Medulla oblongata (tissue), 1 donor: ENCODE results near the gene BRPF3.

Experiments
- DNase-seq: peaks from one replicate; pipeline ENCODE4 v3.0.0-alpha.2; 2015; ENCODE audit errors: extremely low spot score

The BRPF3 gene

GRCh38 chr6:36229223-36229622, 32.7 kb downstream of the BRPF3 start:
- DNase-seq: no peak

- no peak for DNase-seq
Measured at GRCh38 chr6:36230371-36230770, 33.8 kb downstream of the BRPF3 start.

DNA sequence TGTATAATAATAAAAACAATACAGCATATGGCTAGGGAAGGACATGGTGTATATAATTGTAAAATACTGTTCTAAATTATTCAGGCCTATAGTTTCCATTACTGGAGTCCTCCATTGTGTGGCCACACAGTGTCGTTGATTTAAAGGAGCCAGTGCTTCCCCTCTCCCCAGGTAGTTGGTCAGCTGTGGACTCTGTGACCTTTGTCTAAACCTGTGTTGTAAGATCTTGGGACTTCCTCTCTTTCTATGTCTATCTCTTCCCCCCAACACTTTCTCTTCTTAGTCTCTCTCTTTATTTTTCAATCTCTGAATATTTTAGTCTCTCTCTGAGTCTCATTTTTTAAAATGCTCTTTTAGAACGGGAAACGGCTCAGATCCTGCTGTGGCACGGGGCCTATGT, 35.6 kb downstream of the BRPF3 start:
- no peak for DNase-seq

- no peak for DNase-seq
Measured at GRCh38 chr6:36235309-36235708, 38.8 kb downstream of the BRPF3 start.

DNA sequence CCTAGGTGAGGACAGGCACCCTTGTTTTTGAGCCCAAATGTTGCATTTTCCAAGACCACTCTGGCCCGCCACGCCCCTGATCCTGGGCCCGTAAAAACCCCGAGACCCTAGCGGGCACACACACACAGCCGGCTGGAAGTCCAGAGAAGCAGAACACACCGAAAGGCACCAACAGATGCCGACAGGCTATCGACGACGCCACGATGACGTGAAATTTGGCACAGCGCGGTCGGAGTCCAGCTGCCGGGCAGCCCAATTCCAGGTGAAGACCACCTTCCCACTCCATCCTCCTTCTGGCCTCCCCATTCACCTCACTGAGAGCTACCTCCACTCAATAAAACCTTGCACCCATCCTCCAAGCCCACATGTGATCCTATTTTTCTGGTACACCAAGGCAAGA, 39.3 kb downstream of the BRPF3 start:
- no peak for DNase-seq

DNA sequence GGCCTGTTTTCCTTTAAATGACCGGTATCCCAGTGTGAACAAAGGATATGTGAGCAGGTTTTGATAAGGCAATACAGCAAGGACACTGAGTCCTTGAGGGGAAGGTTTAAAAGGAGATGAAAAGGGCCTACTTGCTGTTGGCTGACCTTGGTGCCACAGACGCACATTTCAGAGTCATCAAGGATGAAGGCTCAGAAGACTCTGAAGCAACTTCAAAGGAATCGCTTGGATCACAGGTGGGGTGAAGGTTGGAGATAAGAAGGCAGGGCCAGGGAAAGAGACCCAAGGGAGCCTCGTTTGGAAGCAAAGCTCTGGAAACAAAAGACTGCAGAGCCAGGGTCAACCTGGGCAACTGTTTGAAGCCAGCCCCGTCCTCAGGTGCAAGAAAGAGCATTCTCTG, 43.2 kb downstream of the BRPF3 start:
- no peak for DNase-seq

DNA sequence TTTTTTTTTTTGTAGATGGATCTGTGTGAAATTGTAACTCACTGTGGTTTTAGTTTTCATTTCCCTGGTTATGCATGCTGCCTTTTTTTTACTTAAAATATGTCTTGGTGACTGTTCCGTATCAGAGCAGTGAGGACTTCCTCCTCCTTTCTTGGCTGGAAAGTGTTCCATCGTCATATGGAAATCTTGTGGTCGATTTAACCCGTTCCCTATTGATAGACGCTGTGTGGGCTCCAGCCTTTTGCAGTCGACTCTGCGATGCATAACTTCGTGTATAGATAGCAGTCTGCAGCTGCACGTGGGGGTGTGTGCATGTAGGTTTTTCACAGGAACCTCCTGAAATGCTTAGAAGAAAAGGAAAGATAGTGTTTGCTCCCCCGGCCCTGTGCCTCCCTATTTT, 45.2 kb downstream of the BRPF3 start:
- no peak for DNase-seq

- DNase-seq: no peak
Measured at GRCh38 chr6:36242161-36242560, 45.6 kb downstream of the BRPF3 start.

- DNase-seq: no peak
Measured at GRCh38 chr6:36242626-36243025, 46.1 kb downstream of the BRPF3 start.

GRCh38 chr6:36243562-36244212, 47.1 kb downstream of the BRPF3 start:
- no peak for DNase-seq

- DNase-seq: no peak
Measured at GRCh38 chr6:36244641-36245280, 48.2 kb downstream of the BRPF3 start.

DNA sequence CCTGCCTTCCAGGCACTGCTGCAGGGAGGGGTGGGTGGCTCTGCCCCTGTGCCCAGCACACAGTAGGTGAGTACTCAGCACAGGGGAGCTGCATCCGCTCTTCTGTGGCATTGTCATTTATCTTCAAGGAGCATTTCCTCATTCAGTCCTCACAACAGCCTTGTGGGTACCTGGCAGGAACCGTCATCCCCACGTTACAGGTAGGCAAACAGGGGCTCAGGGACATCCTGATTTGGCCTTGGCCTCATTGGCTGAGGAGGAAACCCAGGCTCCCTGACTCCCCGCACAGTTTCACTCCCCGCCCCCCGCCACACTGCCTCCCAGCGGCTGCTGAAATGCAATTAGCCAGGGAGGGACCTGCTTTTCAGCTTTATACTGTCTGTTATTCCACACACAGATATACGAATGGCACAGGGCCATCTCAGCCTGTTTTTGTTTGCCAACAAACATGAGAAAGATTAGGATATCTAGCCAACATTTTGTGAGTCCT, 49.1 kb downstream of the BRPF3 start:
- DNase-seq: no peak

DNA sequence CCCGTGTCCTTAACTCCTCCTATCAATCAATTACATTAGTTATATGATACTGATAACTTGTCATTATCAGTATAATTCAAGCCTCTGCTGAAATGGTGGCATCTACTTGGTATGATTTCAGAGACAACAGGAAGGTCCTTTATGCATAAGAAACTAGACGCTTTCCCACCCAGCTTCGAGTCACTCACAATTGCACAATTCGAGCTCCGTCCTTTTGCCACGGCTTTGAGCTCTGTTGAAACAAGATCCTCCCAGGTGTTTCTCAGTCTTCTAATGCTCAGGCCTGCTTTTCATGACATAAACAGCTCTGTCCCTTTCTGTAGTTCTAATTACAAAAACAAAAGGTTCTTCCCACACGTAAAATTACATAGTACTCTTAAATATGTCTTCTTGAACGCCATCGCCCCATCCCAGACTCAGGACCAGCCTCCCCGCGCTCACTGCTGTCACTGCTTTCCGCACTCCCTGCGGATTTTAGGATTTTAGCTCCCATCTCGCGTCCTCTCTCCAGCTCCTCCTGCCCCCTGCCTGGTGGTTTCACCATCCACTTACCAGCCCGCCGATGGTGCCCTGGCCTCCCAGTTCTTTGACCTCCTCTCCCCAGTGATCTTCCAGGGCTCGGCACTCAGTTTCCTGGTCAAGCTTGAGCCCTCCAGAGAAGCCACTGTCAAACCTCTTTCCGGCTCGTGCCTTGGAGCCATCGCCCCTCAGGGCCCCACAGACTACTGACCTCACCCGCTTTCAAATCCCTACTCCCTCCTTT, 50.1 kb downstream of the BRPF3 start:
- DNase-seq: no peak

- DNase-seq: no peak
Measured at GRCh38 chr6:36247693-36248092, 51.1 kb downstream of the BRPF3 start.

GRCh38 chr6:36248980-36249379, 52.4 kb downstream of the BRPF3 start:
- DNase-seq: no peak

DNA sequence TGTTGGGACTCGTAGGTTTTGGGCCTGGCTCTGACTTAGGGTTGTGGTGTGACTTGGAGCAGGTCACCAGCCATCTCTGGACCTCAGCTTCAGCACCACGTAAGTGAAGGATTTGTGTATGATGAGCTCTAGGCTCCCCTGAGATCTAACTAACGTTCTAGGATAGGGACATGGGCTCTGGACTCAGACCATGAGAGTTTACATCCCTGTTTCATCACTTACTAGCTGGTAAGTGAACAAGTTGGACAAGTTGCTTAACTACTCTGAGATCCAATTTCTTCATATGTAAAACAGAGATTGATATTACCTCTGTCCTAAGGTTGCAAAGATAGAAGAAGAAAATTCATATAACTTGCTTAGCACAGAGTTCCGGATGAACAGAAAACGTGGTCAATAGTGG, 53.0 kb downstream of the BRPF3 start:
- DNase-seq: no peak

GRCh38 chr6:36252005-36252404, 55.5 kb downstream of the BRPF3 start:
- DNase-seq: no peak

DNA sequence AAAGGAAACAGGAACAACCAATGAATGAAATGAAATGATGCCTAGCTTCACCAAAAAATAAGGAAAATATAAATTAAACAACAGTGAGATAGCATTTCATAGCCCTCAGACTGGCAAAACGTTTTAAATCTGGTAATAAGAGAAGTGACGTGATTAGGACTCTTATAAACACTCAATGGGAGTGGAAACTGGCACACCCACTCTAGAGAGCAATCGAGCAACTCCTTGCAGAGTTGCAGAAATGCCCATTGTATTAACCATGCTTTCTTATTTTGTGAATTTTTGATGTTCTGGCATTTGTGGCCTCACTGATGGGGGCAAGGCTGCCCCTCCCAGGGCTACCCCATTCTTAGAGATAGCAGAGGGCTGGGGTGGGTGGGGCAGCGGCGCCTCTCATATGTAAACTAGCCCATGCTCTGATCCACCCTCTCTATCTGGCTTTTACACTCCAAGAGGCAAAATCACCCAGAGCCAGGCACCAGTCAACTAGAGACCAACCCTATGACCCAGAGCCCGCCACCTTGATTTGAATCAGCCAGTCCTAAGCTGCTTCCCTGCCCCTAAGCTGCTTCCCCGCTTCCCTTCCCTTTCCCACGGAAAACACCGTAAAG, 67.0 kb downstream of the BRPF3 start:
- DNase-seq: no peak

DNA sequence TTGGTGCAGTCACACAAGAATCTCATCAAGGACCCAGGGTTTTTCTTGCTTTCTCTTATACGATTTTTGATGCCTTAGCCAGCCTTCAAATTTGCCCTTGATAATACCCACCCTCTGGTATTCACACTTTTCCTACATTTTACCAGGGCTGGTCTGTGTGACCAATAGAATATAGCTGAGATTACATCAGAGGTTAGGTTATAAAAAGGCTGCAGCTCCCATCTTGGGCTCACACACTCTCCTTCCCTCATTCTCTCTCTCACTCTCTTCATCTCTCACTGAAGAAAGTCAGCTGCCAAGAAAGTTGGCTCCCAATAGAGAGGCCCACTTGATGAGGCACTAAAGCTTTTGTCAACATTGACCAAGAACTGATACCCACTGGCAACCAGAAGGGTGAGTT, 69.2 kb downstream of the BRPF3 start:
- no peak for DNase-seq

DNA sequence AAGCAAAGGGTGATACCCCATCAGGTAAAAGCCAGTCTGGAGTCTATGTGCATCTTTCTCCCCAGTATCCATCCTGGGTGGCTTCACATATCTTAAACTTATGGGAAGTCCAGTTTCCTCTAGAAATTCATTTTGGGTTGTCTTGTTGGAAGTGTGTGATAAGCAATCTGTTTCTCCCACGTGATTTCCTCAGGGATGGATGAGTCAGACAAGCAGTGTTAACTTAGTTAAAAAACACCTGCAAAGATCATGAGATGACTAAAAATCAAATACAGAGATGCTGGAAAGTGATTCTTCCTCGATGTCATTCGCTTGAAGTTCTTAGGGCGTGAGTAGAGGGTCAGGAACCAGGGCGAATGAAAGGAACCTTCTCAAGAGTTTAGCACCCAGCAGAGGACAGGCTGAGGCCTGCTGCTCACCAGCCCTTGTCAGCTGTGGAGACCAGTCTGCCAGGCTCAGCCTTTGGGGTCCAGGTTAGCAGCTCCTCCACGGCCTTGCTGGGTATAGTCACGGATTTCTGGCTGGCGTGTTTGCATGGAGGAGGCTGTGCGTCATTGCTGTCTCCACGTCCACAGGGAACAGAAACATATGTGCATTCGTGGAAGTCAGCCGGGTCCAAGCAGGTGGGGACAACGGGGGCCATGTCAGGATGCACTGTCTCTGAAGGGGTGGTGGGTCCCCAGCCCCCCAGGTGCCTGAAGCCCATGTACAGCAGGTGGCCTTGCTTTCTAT, 70.5 kb downstream of the BRPF3 start:
- no peak for DNase-seq

- no peak for DNase-seq
Measured at GRCh38 chr6:36267731-36268477, 71.4 kb downstream of the BRPF3 start.
